HEK293 (cell line): ENCODE results near the gene SART3.

Experiments
- HOXD13 ChIP-seq: sonication (generic); formaldehyde crosslinking; IDR thresholded peaks from 2 replicates; pipeline ENCODE4 v1.8.0; 2022; ENCODE audit warnings: missing genetic modification reagents, borderline replicate concordance
- KLF8 ChIP-seq: fragments of 450-650 bp; formaldehyde crosslinking; IDR thresholded peaks from 2 replicates; pipeline ENCODE4 v1.5.1; 2016; ENCODE audit warnings: missing biosample characterization, missing genetic modification characterization
- KLF9 ChIP-seq: fragments of 450-650 bp; formaldehyde crosslinking; IDR thresholded peaks from 2 replicates; pipeline ENCODE4 v1.5.1; 2016; ENCODE audit warnings: missing biosample characterization, missing genetic modification characterization, low read depth
- RBAK ChIP-seq: fragments of 450-650 bp; formaldehyde crosslinking; IDR thresholded peaks from 2 replicates; pipeline ENCODE4 v1.5.1; 2016; ENCODE audit warnings: missing biosample characterization, missing genetic modification characterization
- WT1 ChIP-seq: fragments of 450-650 bp; formaldehyde crosslinking; IDR thresholded peaks from 2 replicates; pipeline ENCODE4 v1.5.1; 2016; ENCODE audit warnings: missing biosample characterization, missing genetic modification characterization
- ZFP3 ChIP-seq: fragments of 450-650 bp; formaldehyde crosslinking; IDR thresholded peaks from 2 replicates; pipeline ENCODE4 v1.5.1; 2016; ENCODE audit warnings: low read depth, missing biosample characterization, missing genetic modification characterization
- ZNF423 ChIP-seq: fragments of 450-650 bp; formaldehyde crosslinking; IDR thresholded peaks from 2 replicates; pipeline ENCODE4 v1.5.1; 2016; ENCODE audit warnings: missing biosample characterization, missing genetic modification characterization
- ZNF501 ChIP-seq: fragments of 450-650 bp; formaldehyde crosslinking; IDR thresholded peaks from 2 replicates; pipeline ENCODE4 v1.5.1; 2016; ENCODE audit warnings: missing biosample characterization, missing genetic modification characterization
- ZNF510 ChIP-seq: fragments of 450-650 bp; formaldehyde crosslinking; IDR thresholded peaks from 2 replicates; pipeline ENCODE4 v1.5.1; 2018; ENCODE audit warnings: mild to moderate bottlenecking, missing genetic modification characterization, missing biosample characterization; ENCODE audit not compliant: insufficient replicate concordance
- ZNF530 ChIP-seq: fragments of 450-650 bp; formaldehyde crosslinking; IDR thresholded peaks from 2 replicates; pipeline ENCODE4 v1.5.1; 2016; ENCODE audit warnings: low read depth, missing biosample characterization, missing genetic modification characterization
- ZNF548 ChIP-seq: fragments of 450-650 bp; formaldehyde crosslinking; IDR thresholded peaks from 2 replicates; pipeline ENCODE4 v1.5.1; 2016; ENCODE audit warnings: missing biosample characterization, missing genetic modification characterization
- ZNF558 ChIP-seq: fragments of 450-650 bp; formaldehyde crosslinking; IDR thresholded peaks from 2 replicates; pipeline ENCODE4 v1.5.1; 2016; ENCODE audit warnings: missing biosample characterization, missing genetic modification characterization
- ZNF560 ChIP-seq: fragments of 450-650 bp; formaldehyde crosslinking; IDR thresholded peaks from 2 replicates; pipeline ENCODE4 v1.5.1; 2017; ENCODE audit warnings: missing biosample characterization, missing genetic modification characterization, borderline replicate concordance
- ZNF561 ChIP-seq: fragments of 450-650 bp; IDR thresholded peaks from 2 replicates; pipeline ENCODE4 v1.5.1; 2018; ENCODE audit warnings: missing biosample characterization, missing genetic modification characterization, borderline replicate concordance
- ZNF654 ChIP-seq: fragments of 450-650 bp; formaldehyde crosslinking; IDR thresholded peaks from 2 replicates; pipeline ENCODE4 v1.5.1; 2016; ENCODE audit warnings: low read depth, missing biosample characterization, missing genetic modification characterization
- ZNF677 ChIP-seq: fragments of 450-650 bp; IDR thresholded peaks from 2 replicates; pipeline ENCODE4 v1.5.0; 2018; ENCODE audit warnings: missing biosample characterization, mild to moderate bottlenecking, missing genetic modification characterization, moderate library complexity
- ZSCAN16 ChIP-seq: fragments of 450-650 bp; formaldehyde crosslinking; IDR thresholded peaks from 2 replicates; pipeline ENCODE4 v1.5.1; 2016; ENCODE audit warnings: missing biosample characterization, missing genetic modification characterization
- TF ChIP-seq, protein P1 (sequence below): fragments of 450-650 bp; formaldehyde crosslinking; IDR thresholded peaks from 2 replicates; pipeline ENCODE4 v1.5.1; 2016; ENCODE audit warnings: missing biosample characterization, missing genetic modification characterization, low read depth
- TF ChIP-seq, protein P2 (sequence below): fragments of 450-650 bp; formaldehyde crosslinking; IDR thresholded peaks from 2 replicates; pipeline ENCODE4 v1.5.1; 2016; ENCODE audit warnings: missing biosample characterization, missing genetic modification characterization
- TF ChIP-seq, protein P3 (sequence below): fragments of 450-650 bp; IDR thresholded peaks from 2 replicates; pipeline ENCODE4 v1.5.1; 2018; ENCODE audit warnings: missing biosample characterization, mild to moderate bottlenecking, missing genetic modification characterization
- TF ChIP-seq, protein P4 (sequence below): fragments of 450-650 bp; formaldehyde crosslinking; IDR thresholded peaks from 2 replicates; pipeline ENCODE4 v1.5.1; 2017; ENCODE audit warnings: missing biosample characterization, missing genetic modification characterization
- TF ChIP-seq, protein P5 (sequence below): fragments of 450-650 bp; formaldehyde crosslinking; IDR thresholded peaks from 2 replicates; pipeline ENCODE4 v1.5.1; 2016; ENCODE audit warnings: missing biosample characterization, missing genetic modification characterization
- TF ChIP-seq, protein P6 (sequence below): fragments of 450-650 bp; formaldehyde crosslinking; IDR thresholded peaks from 2 replicates; pipeline ENCODE4 v1.5.1; 2016; ENCODE audit warnings: missing biosample characterization, missing genetic modification characterization

SART3 gene

DNA sequence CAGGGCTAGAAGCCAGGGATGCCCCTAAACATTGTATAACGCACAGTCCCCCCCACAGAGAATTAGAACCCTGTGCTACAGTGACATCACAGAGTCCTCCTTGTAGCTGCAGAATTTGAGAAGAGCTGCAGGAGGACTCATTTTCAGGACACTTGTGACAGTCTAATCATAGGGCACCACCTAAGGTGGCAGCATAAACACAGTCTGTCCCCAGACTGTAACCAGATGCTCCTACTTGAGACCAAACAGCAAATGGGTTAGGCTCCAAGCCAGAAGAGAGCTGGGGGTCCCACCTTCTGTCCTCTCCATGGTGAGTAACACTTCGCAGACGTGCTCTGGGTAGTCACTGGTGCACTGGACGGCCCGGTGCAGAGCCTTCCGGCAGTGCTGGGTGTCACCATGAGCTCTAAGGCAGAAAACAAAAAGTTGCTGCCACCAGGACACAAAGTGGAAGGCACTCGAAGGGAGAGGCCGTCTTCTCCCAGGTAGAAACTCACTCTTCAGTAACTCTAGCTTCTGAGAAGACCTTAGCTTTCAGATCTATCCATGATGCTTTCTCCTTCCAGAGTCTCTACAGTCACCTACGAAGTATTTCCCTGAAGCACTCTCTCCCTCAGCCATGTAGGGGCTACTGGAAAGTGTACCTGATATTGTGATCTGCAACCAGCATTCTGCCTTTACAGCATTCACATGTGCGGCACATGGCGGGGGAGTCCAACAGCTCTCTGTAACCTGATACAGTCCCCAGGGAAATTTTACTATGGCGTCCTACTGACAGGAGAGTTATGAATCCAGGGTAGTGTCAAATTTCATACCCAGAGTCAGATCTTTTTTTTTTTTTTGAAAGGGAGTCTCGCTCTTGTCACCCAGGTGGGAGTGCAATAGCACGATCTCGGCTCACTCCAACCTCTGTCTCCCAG is 28.8 kb downstream of the SART3 start (continued):
- TF ChIP-seq ZNF558: 0 out of 2 replicates have a peak, but pooled peaks have one; percentile 53
- TF ChIP-seq, protein P1, sequence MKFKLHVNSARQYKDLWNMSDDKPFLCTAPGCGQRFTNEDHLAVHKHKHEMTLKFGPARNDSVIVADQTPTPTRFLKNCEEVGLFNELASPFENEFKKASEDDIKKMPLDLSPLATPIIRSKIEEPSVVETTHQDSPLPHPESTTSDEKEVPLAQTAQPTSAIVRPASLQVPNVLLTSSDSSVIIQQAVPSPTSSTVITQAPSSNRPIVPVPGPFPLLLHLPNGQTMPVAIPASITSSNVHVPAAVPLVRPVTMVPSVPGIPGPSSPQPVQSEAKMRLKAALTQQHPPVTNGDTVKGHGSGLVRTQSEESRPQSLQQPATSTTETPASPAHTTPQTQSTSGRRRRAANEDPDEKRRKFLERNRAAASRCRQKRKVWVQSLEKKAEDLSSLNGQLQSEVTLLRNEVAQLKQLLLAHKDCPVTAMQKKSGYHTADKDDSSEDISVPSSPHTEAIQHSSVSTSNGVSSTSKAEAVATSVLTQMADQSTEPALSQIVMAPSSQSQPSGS (tag by site-specific recombination): no peak
- no peak for TF ChIP-seq KLF9 (tag by site-specific recombination)
- no peak for TF ChIP-seq ZNF560 (tag by site-specific recombination)
- TF ChIP-seq KLF8 (tag by site-specific recombination): peak; percentile 62
- TF ChIP-seq ZNF677 (tag by site-specific recombination): no peak
- TF ChIP-seq ZNF423 (tag by site-specific recombination): peak; percentile 83
- TF ChIP-seq WT1: peak; percentile 70; the same call in 1 of the 2 replicates
- TF ChIP-seq ZNF561: 0 out of 2 replicates have a peak, but pooled peaks have one; percentile 19
- TF ChIP-seq, protein P2, sequence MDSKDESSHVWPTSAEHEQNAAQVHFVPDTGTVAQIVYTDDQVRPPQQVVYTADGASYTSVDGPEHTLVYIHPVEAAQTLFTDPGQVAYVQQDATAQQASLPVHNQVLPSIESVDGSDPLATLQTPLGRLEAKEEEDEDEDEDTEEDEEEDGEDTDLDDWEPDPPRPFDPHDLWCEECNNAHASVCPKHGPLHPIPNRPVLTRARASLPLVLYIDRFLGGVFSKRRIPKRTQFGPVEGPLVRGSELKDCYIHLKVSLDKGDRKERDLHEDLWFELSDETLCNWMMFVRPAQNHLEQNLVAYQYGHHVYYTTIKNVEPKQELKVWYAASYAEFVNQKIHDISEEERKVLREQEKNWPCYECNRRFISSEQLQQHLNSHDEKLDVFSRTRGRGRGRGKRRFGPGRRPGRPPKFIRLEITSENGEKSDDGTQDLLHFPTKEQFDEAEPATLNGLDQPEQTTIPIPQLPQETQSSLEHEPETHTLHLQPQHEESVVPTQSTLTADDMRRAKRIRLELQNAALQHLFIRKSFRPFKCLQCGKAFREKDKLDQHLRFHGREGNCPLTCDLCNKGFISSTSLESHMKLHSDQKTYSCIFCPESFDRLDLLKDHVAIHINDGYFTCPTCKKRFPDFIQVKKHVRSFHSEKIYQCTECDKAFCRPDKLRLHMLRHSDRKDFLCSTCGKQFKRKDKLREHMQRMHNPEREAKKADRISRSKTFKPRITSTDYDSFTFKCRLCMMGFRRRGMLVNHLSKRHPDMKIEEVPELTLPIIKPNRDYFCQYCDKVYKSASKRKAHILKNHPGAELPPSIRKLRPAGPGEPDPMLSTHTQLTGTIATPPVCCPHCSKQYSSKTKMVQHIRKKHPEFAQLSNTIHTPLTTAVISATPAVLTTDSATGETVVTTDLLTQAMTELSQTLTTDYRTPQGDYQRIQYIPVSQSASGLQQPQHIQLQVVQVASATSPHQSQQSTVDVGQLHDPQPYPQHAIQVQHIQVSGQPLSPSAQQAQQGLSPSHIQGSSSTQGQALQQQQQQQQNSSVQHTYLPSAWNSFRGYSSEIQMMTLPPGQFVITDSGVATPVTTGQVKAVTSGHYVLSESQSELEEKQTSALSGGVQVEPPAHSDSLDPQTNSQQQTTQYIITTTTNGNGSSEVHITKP (tag by site-specific recombination): peak; percentile 78
- TF ChIP-seq ZNF548 (tag by site-specific recombination): no peak
- 0 out of 2 replicates have a peak, but pooled peaks have one; percentile 5 for TF ChIP-seq ZNF654 (tag by site-specific recombination)
- TF ChIP-seq, protein P3, sequence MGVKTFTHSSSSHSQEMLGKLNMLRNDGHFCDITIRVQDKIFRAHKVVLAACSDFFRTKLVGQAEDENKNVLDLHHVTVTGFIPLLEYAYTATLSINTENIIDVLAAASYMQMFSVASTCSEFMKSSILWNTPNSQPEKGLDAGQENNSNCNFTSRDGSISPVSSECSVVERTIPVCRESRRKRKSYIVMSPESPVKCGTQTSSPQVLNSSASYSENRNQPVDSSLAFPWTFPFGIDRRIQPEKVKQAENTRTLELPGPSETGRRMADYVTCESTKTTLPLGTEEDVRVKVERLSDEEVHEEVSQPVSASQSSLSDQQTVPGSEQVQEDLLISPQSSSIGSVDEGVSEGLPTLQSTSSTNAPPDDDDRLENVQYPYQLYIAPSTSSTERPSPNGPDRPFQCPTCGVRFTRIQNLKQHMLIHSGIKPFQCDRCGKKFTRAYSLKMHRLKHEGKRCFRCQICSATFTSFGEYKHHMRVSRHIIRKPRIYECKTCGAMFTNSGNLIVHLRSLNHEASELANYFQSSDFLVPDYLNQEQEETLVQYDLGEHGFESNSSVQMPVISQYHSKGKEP (tag by site-specific recombination): peak; percentile 62; the same call in 1 of the 2 replicates
- no peak for TF ChIP-seq RBAK
- no peak for TF ChIP-seq HOXD13 (CRISPR knock-in tag)
- TF ChIP-seq, protein P4, sequence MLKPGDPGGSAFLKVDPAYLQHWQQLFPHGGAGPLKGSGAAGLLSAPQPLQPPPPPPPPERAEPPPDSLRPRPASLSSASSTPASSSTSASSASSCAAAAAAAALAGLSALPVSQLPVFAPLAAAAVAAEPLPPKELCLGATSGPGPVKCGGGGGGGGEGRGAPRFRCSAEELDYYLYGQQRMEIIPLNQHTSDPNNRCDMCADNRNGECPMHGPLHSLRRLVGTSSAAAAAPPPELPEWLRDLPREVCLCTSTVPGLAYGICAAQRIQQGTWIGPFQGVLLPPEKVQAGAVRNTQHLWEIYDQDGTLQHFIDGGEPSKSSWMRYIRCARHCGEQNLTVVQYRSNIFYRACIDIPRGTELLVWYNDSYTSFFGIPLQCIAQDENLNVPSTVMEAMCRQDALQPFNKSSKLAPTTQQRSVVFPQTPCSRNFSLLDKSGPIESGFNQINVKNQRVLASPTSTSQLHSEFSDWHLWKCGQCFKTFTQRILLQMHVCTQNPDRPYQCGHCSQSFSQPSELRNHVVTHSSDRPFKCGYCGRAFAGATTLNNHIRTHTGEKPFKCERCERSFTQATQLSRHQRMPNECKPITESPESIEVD (tag by site-specific recombination): peak; percentile 40; the same call in 1 of the 2 replicates
- TF ChIP-seq ZSCAN16 (tag by site-specific recombination): no peak
- TF ChIP-seq ZNF510: no peak
- TF ChIP-seq, protein P5, sequence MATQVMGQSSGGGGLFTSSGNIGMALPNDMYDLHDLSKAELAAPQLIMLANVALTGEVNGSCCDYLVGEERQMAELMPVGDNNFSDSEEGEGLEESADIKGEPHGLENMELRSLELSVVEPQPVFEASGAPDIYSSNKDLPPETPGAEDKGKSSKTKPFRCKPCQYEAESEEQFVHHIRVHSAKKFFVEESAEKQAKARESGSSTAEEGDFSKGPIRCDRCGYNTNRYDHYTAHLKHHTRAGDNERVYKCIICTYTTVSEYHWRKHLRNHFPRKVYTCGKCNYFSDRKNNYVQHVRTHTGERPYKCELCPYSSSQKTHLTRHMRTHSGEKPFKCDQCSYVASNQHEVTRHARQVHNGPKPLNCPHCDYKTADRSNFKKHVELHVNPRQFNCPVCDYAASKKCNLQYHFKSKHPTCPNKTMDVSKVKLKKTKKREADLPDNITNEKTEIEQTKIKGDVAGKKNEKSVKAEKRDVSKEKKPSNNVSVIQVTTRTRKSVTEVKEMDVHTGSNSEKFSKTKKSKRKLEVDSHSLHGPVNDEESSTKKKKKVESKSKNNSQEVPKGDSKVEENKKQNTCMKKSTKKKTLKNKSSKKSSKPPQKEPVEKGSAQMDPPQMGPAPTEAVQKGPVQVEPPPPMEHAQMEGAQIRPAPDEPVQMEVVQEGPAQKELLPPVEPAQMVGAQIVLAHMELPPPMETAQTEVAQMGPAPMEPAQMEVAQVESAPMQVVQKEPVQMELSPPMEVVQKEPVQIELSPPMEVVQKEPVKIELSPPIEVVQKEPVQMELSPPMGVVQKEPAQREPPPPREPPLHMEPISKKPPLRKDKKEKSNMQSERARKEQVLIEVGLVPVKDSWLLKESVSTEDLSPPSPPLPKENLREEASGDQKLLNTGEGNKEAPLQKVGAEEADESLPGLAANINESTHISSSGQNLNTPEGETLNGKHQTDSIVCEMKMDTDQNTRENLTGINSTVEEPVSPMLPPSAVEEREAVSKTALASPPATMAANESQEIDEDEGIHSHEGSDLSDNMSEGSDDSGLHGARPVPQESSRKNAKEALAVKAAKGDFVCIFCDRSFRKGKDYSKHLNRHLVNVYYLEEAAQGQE: 0 out of 2 replicates have a peak, but pooled peaks have one; percentile 9
- no peak for TF ChIP-seq ZNF530 (tag by site-specific recombination)
- TF ChIP-seq, protein P6, sequence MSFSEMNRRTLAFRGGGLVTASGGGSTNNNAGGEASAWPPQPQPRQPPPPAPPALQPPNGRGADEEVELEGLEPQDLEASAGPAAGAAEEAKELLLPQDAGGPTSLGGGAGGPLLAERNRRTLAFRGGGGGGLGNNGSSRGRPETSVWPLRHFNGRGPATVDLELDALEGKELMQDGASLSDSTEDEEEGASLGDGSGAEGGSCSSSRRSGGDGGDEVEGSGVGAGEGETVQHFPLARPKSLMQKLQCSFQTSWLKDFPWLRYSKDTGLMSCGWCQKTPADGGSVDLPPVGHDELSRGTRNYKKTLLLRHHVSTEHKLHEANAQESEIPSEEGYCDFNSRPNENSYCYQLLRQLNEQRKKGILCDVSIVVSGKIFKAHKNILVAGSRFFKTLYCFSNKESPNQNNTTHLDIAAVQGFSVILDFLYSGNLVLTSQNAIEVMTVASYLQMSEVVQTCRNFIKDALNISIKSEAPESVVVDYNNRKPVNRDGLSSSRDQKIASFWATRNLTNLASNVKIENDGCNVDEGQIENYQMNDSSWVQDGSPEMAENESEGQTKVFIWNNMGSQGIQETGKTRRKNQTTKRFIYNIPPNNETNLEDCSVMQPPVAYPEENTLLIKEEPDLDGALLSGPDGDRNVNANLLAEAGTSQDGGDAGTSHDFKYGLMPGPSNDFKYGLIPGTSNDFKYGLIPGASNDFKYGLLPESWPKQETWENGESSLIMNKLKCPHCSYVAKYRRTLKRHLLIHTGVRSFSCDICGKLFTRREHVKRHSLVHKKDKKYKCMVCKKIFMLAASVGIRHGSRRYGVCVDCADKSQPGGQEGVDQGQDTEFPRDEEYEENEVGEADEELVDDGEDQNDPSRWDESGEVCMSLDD: no peak
- TF ChIP-seq ZNF501 (tag by site-specific recombination): 0 out of 2 replicates have a peak, but pooled peaks have one; percentile 54
- TF ChIP-seq ZFP3 (tag by site-specific recombination): no peak
